Right forelimb (tissue), 1 donor: ENCODE measurements around the gene LMF2.
"Not testable (repeated sequence)": the region's sequence is repeated elsewhere in the genome, so short reads cannot be mapped to it uniquely, and the experiment has no call there.

ENCODE experiments used
- DNase-seq: peaks from one replicate; pipeline ENCODE4 v3.0.0-alpha.2; 2018

The LMF2 gene, protein sequence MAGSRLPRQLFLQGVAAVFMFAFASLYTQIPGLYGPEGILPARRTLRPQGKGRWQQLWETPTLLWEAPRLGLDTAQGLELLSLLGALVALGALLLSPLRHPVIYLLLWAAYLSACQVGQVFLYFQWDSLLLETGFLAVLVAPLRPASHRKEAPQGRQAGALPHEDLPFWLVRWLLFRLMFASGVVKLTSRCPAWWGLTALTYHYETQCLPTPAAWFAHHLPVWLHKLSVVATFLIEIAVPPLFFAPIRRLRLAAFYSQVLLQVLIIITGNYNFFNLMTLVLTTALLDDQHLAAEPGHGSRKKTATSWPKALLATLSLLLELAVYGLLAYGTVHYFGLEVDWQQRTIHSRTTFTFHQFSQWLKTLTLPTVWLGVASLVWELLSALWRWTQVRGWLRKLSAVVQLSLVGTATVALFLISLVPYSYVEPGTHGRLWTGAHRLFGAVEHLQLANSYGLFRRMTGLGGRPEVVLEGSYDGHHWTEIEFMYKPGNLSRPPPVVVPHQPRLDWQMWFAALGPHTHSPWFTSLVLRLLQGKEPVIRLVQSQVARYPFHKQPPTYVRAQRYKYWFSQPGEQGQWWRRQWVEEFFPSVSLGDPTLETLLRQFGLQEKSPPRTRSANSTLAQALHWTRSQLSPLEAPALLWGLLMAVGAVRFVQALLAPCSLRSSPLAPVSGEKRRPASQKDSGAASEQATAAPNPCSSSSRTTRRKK

DNA sequence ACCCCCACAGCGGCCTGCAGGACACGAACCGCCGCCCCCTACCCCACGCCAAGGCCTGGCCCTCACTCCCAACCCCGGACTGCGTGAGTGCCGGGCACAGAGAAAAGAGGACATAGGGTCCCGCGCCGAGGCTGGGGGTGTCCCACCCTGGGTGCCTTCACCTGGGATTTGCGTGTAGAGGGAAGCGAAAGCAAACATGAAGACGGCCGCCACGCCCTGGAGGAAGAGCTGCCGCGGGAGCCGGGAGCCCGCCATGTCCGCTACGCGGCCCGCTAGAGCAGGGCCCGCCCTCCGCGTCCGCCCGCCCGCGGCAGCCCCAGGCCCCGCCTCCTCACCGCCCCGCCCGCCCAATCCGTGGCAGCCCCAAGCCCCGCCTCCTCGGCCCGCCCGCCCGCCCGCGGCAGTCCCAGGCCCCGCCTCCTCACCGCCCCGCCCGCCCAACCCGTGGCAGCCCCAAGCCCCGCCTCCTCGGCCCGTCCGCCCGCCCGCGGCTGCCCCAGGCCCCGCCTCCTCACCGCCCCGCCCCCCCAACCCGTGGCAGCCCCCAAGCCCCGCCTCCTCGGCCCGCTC is at the start of gene LMF2:
TSS of gene LMF2 (minus strand) at position 282 of the 570 bp plus-strand sequence. CDS start at position 255, 27 bp downstream.
- no peak for DNase-seq

DNA sequence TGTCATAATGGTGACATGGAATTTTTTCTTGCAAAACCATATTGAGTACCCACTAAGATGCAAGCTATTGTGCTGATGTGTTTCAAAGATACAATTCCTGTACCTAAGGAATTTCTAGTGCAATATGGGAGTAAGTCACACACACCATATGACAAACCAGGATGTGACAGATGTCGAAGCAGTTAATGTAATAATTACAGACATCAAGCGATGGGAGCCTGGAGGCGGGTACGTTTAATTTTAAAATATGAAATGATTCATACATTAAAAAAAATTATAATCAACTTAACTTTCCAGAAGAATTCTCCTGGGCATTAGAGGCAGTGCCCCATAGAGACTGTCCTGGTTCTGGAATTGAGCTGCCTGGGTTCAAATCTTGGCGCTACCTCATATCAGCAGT is 49.2 kb upstream of the LMF2 start:
- DNase-seq: no peak

DNA sequence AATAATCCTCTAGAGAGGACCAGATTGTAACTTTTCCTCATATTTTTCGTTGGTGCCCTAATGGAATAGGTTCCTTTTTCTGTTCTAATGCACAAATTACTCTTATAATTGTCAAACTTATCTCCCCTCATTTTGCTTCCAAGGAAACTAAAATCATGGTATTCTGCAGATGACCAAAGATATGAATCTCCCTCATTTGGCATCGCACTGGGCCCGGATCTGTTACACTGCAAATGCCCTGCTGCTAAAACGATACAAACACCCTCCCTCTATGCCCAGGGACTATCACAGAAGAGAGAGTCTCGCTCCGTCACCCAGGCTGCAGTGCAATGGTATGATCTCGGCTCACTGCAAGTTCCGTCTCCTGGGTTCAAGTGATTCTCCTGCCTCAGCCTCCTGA is 45.8 kb upstream of the LMF2 start:
- DNase-seq: no peak

DNA sequence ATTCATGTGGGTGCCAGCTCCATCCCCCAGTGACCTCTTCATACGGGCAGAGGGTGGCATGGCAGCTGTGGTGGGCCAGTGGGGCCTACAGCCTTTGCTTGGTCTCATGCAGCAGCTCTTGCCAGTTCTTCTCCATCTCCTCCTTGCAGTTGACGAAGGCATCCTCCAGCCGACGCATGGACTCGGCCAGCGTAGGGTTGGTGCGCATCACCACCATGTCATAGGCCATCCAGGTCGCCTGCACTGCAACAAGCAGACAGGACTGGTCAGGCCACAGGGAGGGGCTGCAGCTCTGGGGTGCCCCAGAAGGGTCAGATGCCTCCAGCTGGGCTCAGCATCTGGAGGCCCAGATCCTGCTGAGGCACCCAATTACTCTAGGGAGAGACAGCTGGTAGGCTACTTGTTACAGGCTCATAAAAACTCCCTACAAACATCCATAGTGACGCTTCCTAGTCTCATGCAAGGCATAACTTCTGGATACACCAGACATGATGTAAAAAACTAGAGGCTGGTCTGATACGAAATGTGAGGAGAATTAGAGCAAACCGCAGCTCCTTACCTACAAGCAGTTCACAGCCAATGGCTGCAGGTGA is 43.8 kb upstream of the LMF2 start:
- no peak for DNase-seq

DNA sequence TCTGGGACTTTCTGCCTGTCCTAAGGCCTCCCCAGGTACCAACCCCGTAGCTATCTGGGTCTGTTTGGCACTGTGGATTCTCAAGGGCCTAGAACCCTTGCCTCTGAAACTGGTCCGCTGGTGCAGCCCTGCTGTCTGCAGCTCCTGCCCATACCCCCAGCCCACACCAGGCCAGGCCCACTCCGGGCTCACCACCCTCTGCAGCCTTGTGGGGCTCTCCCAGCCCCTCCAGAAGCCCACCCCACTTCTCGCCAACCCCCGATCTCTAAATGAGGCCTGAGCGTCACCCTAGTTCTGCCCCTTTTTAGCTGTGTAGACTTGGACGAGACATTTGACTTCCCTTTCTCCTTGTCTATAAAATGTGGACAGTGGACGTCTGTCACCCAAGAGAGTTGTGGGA is 42.9 kb upstream of the LMF2 start:
- DNase-seq: no peak

DNA sequence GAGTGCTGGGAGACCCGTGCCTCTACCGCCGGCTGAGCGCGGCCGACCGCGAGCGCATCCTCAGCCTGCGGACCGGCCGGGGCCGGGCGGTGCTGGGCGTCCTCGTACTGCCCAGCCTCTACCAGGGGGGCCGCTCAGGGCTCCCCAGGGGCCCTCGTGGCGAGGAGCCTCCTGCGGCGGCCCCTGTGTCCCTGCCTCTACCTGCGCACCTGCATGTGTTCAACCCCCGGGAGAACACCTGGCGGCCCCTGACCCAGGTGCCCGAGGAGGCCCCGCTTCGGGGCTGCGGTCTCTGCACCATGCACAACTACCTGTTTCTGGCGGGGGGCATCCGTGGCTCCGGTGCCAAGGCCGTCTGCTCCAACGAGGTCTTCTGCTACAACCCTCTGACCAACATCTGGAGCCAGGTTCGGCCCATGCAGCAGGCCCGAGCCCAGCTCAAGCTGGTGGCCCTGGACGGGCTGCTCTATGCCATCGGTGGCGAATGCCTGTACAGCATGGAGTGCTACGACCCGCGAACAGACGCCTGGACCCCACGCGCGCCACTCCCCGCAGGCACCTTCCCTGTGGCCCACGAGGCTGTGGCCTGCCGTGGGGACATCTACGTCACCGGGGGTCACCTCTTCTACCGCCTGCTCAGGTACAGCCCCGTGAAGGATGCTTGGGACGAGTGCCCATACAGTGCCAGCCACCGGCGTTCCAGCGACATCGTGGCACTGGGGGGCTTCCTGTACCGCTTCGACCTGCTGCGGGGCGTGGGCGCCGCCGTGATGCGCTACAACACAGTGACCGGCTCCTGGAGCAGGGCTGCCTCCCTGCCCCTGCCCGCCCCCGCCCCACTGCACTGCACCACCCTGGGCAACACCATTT is 41.7 kb upstream of the LMF2 start:
- DNase-seq: no peak

DNA sequence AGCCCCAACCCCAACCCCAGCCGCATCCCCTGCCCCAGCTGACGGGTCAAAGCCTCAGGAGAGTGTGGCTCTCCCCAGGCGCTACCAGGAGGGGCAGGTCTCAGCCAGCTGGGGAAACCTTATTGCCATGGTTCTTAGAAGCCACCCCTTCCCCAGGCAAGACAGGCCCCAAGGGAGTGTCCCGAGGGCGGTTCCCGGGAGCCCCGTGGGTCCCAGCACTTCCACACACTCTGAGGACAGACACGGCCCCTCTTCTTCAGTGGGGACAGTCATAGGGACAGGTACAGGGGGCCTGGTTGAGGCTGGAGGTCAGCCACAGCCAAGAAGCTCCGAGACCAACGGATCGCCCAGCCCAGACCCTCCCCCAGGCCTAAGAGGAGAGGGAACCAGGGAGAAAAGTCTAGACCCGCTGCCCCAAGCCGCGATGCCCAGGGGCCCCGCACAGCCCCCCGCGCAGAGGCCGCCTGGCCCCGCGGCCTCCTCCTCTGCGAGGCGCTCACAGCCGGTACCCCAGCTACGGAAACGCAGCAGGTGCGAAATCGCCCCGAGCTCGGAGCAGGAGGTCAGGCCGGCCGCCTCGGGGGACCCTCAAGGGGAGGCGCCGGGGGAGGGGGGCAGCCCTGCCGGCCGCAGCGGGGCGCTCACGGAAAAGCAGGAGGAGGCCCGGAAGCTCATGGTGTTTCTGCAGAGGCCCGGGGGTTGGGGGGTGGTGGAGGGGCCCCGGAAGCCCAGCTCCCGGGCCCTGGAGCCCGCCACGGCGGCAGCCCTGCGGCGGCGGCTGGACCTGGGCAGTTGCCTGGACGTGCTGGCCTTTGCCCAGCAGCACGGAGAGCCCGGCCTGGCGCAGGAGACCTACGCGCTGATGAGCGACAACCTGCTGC is 40.8 kb upstream of the LMF2 start:
- DNase-seq: no peak

DNA sequence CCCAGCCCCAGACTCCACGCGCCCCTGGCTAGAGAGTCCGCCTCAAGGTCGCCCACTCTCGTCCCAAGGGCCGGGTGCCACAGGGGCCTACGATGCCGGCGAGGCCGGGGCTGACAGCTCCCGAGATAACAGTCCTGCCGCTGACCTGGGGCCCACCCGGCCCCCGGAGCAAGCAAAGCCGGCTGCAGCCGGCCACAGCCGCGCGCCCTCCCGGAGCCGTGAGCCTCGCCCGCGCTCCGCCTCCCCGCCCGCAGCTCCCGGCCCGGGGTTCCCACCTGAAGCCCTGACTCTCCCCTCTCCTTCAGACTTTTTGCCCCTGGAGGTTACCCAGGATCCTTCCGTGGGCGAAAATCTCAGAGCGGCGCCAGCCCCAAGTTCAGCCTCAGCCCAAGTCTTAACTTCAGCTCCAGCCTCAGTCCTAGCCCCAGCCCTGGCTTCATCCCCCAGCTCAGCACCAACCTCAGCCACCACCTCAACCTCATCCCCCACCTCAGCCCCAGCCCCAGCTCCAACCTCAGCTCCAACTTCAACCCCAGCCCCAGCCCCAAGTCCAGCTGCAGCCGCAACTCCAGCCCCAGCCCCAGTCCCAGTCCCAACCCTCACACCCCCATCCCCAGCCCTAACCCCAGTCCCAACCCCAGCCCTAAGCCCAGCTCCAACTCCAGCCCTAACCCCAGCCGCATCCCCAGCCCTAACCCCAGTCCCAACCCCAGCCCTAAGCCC is 39.9 kb upstream of the LMF2 start:
- DNase-seq: no peak

DNA sequence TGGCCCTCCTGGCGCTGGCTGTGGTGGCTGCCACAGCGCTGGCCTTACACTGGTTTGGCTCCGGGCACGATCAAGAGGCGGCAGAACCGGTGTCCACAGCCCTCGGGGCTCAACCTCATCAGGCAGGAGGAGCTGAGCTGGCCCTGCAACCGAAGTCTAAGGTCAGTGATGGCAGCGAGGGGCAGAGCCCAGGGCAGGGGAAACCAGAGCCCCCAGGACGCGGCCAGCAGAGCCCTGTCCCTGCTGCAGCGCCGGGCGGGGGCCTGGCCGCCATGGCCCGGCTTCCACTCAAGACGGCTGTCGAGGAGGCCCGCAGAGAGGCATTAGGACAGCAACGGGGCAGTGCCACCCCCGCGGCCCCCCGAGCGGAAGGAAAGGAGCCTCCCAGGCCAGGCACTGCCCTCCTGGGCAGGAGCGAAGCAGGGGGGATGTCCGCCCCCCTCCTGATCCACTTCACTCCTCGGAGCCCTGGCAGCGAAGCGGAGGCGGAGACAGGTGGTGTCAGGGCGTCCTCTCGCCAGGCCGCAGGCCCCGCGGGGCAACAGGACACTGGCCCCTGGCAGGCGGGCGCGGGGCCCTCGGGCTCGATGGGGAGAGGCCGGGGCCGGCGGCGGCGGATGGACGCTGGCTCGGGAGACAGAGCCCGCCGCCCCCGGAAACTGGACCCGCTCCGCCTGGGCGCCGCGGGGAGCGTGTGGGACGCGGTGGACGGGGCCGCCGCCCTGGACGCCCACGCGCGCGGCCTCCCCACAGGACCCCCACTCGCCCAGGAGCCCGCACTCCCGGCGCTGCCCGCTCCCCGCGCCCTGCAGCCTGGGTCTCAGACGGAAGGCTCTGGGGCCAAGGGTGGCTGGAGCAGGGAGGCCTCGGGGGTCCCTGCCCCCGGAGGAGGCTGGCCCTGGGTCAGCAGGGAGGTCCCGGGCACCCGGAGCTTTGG is 39.1 kb upstream of the LMF2 start:
- DNase-seq: no peak

DNA sequence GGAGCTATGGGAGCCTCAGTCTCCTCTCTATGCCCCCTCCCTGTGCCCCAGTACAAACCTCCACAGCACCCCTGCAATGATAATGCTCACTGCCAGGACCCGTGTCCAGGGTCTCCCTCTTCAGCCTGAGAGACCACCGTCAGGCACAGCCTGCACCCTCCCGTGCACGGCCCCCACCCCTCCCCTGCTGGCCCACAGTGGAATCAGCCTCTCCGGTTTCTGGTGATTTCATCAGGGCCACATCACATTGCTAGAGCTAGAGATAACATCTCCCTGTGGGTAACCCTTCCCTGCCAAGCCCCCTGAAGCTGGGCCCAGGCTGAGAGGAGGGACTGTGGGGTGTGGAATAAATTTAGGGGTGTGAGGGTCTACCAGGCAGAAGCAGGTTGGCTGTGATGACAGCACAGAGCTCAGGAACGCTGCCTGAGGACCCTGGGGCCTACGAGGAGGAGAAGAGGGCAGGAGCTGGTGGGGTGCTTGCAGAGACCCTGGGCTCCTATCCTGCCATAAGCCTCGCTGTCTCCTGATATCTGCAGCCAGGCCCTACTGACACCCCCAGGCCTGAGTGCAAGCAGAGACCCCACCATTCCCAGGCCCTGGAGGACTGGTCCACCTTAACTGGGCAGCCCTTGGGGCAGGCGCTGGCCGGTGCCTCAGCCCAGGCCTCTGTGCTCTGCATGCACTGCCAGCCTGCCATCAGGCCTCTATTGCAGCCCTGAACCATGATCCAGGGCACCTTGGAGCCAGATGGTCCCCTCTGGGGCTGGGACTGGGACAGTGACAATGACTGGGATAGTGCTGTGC is 38.2 kb upstream of the LMF2 start, which contains the start of gene KLHDC7B:
TSS of gene KLHDC7B (plus strand) at position 378 of the 804 bp plus-strand sequence. CDS start at position 723, 345 bp downstream.
- no peak for DNase-seq

DNA sequence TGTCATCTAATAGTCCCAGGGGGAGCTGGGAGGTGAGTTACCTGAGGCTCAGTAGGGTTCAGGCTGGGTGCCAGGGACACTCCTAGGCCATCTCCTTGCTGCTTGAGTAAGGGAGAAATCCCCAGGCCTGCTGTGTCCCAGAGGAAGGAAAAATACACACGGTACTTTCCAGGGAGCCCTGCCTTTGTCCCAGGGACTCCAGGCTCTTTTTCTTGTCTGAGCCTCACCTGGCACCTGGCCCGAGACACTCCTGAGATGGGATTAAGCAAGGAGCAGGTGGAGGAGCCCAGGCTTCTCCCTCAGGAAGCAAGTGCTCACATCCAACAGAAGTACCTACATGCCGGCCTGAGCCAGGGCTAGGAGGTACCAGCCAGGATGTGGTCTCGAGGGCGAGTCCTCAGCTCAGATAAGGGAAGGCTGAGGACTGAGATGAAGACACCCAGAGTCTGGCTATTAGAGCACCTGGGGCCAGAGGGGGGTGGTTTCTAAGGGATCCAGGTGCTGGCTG is 37.3 kb upstream of the LMF2 start:
- DNase-seq: no peak

DNA sequence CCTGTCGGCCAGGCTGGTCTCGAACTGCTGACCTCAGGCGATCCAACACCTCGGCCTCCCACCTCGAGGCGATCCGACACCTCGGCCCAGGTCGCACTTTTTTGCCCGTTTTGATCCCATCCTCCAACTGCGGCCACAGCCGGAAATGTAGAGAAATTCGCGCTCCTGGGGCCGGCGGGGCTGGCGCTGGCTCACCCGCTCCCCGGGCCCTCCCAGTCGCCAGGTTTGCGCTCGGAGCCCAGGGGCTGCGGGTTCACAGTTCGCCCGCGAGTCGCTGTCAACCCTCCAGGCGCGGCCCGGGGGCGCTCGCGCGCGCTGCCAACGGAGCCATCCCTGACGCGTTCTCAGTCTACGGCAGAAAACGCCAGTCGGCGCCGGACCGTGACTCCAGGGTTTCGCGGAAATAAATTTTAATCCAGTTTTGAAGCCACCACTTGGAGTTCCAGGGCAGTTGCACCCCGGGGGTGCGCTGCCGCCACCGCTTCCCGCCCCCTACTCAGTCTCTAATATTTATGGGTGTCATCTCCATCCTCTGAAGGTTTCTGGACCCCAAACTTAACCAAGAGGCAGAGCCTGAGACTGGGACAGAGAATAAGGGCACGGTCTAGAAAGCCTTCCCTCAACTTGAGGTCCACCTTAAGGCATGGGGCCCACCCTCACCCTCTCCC is 36.7 kb upstream of the LMF2 start:
- DNase-seq: no peak

DNA sequence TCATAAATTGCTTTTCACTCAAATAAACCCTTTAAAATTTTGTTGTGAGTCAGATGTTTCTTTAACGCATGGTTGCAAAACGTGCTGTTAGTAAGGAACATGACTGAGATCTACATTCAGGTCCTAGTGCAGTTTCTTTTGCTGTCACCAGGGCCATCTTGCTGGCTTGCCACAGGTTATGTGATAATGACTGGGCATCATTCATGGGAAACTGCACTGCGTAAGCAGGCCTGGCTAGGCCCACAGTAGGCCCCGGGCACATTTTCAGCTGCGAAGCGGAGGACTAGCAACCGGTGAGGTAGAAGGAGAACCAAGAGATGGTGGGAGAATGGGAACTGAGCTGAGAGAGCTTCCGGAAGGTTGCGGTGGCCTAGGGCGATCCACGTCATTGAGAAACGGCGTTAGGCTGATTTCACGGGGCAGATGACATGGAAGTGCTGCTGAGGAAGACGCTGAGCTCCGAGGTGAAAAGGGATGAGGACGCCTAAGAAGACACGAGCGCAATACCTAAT is 35.0 kb upstream of the LMF2 start:
- DNase-seq: no peak

DNA sequence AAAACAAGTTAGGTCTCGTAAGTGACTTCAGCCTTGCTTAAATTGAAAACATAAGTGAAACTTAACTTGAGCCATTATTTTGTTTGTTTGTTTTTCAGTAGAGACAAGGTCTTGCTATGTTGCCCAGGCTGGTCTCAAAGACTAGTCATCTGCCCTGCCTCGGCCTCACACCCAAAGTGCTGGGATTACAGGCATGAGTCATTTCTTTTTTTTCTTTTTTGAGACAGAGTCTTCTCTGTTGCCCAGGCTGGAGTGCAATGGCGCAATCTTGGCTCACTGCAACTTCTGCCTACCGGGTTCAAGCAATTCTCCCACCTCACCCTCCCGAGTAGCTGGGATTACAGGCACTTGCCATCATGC is 34.1 kb upstream of the LMF2 start:
- DNase-seq: not testable (repeated sequence)

DNA sequence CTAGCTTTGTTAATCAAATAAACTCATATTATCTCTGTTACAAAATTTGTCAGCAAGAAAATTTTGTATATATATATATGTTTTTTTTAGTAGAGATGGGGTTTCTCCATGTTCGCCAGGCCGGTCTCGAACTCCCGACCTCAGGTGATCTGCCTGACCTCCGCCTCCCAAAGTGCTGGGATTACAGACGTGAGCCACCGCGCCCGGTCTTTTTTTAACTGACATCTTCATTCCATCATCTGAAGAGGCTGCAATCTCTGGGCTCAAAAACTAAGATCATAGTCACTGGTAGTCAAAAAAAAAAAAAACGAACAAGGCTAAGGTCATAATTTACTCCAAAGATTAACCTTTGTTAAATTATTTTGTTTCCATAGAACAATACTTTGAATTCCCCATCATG is 32.9 kb upstream of the LMF2 start:
- no peak for DNase-seq

DNA sequence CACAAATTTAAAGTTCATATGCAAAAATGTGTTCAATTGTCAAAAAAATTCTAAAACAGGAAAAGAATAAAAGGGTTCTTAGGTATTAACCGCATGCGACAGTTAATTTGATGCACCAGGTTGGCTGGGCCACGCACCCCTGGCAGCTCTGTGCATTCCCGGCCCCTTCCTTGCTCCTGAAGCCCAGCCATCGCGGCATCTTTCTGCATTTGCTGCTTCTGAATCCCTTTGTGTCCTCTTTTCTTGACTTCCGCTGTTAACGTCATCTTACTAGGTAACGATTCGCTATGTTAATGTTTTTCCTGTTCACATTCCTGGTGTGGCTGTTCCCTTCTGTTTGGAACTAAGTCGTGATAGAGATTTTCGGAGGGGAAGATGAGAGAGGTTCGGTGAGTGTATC is 30.3 kb upstream of the LMF2 start:
- no peak for DNase-seq

DNA sequence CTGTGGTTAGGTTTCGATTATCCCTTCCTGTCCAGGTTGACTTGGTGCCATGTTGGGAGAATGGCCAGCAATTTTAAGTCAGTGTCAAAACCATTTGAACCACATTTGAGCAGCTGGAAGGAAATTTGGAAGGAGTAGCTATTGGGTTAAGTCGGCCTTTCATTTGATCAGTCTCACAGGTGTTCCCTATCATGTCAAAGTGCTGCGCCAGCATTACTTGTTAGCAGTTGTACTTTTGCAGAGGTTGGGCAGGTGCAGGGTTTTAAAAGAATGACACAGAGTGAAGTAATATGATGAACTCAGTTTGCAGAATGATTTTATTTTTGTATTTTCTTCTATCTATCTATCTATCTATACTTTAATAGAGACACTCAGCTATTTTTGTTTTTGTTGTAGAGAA is 28.7 kb upstream of the LMF2 start:
- no peak for DNase-seq

DNA sequence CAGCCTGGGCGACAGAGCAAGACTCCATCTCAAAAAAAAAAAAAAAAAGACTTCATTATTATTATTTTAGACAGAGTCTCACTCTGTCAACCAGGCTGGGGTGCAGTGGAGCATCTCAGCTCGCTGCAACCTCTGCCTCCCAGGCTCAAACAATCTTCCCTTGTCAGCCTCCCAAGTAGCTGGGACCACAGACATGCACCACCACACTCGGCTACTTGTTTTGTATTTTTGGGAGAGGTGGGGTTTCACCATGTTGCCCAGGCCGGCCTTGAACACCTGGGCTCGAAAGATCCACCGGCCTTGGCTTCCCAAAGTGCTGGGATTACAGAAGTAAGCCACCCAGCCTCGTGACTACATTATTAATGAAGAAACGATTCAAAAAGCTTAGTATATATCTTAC is 27.6 kb upstream of the LMF2 start:
- no peak for DNase-seq
